A549 (cell line): ENCODE results near the gene SLC9A2. TPM values are rescaled to one million over a fixed set of nuclear protein-coding genes. Genes with fewer than 3 reads are reported as not detected.

ENCODE experiments used
- ATAC-seq, 2 experiments: fragments of 200-7000 bp in 1 of 2; fragments of >200 bp in 1 of 2; cut with Nextera tagmentation in 1 of 2; cut with Tn5 transposase in 1 of 2; 3 replicates each; pipeline versions ENCODE4 v1.8.0 to v1.9.1; 2018 to 2020; ENCODE audit warnings: mild to moderate bottlenecking in 1 of 2, moderate library complexity in 1 of 2
- CTCF ChIA-PET: fragments of 300-600 bp; sonication (Branson Sonifier 250); formaldehyde crosslinking; extraction: SDS; loops from one replicate; lab custom pipeline; 2021; ENCODE audit warnings: antibody characterized with exemption, inconsistent platforms; lab: Yijun Ruan, JAX
- POLR2A ChIA-PET: fragments of 350-600 bp; formaldehyde crosslinking; extraction: SDS; loops from one replicate; lab custom pipeline; 2021; ENCODE audit warnings: antibody characterized with exemption, inconsistent platforms; lab: Yijun Ruan, JAX
- DNase-seq, 2 experiments: peaks; one replicate each; pipeline versions ENCODE4 v3.0.0 to v3.0.0-alpha.2; 2011 to 2016; ENCODE audit warnings: low read depth in 1 of 2, low spot score in 1 of 2
- FAIRE-seq: peaks from 2 replicates; lab custom pipeline; 2011; peaks lifted over from hg19 to GRCh38; lab: Jason Lieb, UNC
- H3K27ac ChIP-seq, 2 experiments: fragments of >200 bp; sonication (Bioruptor Twin); formaldehyde crosslinking; 3 replicates each; pipeline ENCODE4 v1.5.1; 2016 to 2017
- H3K4me1 ChIP-seq: fragments of >200 bp; sonication (Bioruptor Twin); formaldehyde crosslinking; 3 replicates; pipeline ENCODE4 v1.6.1; 2016
- H3K4me2 ChIP-seq: fragments of >200 bp; sonication (Bioruptor Twin); formaldehyde crosslinking; 3 replicates; pipeline ENCODE4 v1.6.1; 2016
- H3K4me3 ChIP-seq: fragments of >200 bp; sonication (Bioruptor Twin); formaldehyde crosslinking; 3 replicates; pipeline ENCODE4 v1.5.1; 2016
- H3K9me3 ChIP-seq: fragments of >200 bp; sonication (Bioruptor Twin); formaldehyde crosslinking; 3 replicates; pipeline ENCODE4 v1.6.1; 2016
- ATOH8 ChIP-seq: fragments of 250-450 bp; sonication (Bioruptor Pico); IDR thresholded peaks from 2 replicates; pipeline ENCODE4 v1.5.0; 2020; ENCODE audit warnings: low read depth, mild to moderate bottlenecking, moderate library complexity
- CBX2 ChIP-seq: fragments of 200-600 bp; sonication (generic); IDR thresholded peaks from 2 replicates; pipeline ENCODE4 v1.6.1; 2016; ENCODE audit warnings: low read depth, mild to moderate bottlenecking, borderline replicate concordance
- EHF ChIP-seq: fragments of 250-450 bp; sonication (Bioruptor Pico); IDR thresholded peaks from 2 replicates; pipeline ENCODE4 v1.5.0; 2020; ENCODE audit warnings: mild to moderate bottlenecking
- ESRRA ChIP-seq: fragments of 150-350 bp; IDR thresholded peaks from 2 replicates; pipeline ENCODE4 v1.6.1; 2014; ENCODE audit warnings: mild to moderate bottlenecking, low read length, borderline replicate concordance
- FOSL2 ChIP-seq, 2 experiments: fragments of 450-650 bp in 1 of 2; fragments of >200 bp in 1 of 2; sonication (Bioruptor Twin) in 1 of 2; formaldehyde crosslinking; IDR thresholded peaks; 2 replicates each; pipeline versions ENCODE4 v1.5.0 to v1.6.1; 2016 to 2020; ENCODE audit warnings: mild to moderate bottlenecking in 1 of 2, moderate library complexity in 1 of 2
- GATA3 ChIP-seq: IDR thresholded peaks from 2 replicates; pipeline ENCODE4 v1.6.1; 2012; ENCODE audit warnings: borderline replicate concordance
- HEYL ChIP-seq: fragments of 250-450 bp; sonication (Bioruptor Pico); IDR thresholded peaks from 2 replicates; pipeline ENCODE4 v1.8.0; 2021; ENCODE audit warnings: mild to moderate bottlenecking, moderate library complexity
- HMGXB4 ChIP-seq: fragments of 250-450 bp; sonication (Bioruptor Pico); IDR thresholded peaks from 2 replicates; pipeline ENCODE4 v1.5.0; 2021; ENCODE audit warnings: mild to moderate bottlenecking, moderate library complexity, borderline replicate concordance
- HOXB5 ChIP-seq: fragments of 250-450 bp; sonication (Bioruptor Pico); IDR thresholded peaks from 2 replicates; pipeline ENCODE4 v1.5.0; 2020; ENCODE audit warnings: mild to moderate bottlenecking, moderate library complexity
- KDM1A ChIP-seq: fragments of 200-600 bp; sonication (generic); IDR thresholded peaks from 2 replicates; pipeline ENCODE4 v1.6.1; 2016; ENCODE audit warnings: low read depth, mild to moderate bottlenecking
- KDM5A ChIP-seq: fragments of 200-600 bp; sonication (generic); IDR thresholded peaks from 2 replicates; pipeline ENCODE4 v1.6.1; 2016; ENCODE audit warnings: antibody characterized with exemption, mild to moderate bottlenecking
- MAX ChIP-seq: IDR thresholded peaks from 2 replicates; pipeline ENCODE4 v1.6.1; 2012
- NFE2L2 ChIP-seq: fragments of 150-350 bp; conservative IDR thresholded peaks from 2 replicates; pipeline ENCODE4 v1.6.1; 2014; ENCODE audit warnings: low read length
- PBX3 ChIP-seq: IDR thresholded peaks from 2 replicates; pipeline ENCODE4 v1.6.1; 2012
- PHF8 ChIP-seq: fragments of 200-600 bp; sonication (generic); IDR thresholded peaks from 2 replicates; pipeline ENCODE4 v1.6.1; 2016; ENCODE audit warnings: low read depth, mild to moderate bottlenecking, antibody characterized with exemption, moderate library complexity, borderline replicate concordance
- RAD21 ChIP-seq, 2 experiments: fragments of >200 bp in 1 of 2; sonication (Bioruptor Twin) in 1 of 2; formaldehyde crosslinking in 1 of 2; IDR thresholded peaks in 1 of 2; conservative IDR thresholded peaks in 1 of 2; 2 replicates in 1 of 2; 3 replicates in 1 of 2; pipeline ENCODE4 v1.6.1; 2012 to 2018; ENCODE audit warnings: inconsistent platforms in 1 of 2
- RCOR1 ChIP-seq: fragments of 150-350 bp; IDR thresholded peaks from 2 replicates; pipeline ENCODE4 v1.6.1; 2014; ENCODE audit warnings: antibody characterized with exemption, low read length, low read depth
- RNF2 ChIP-seq: fragments of 200-600 bp; sonication (generic); IDR thresholded peaks from 2 replicates; pipeline ENCODE4 v1.6.1; 2016; ENCODE audit warnings: low read depth, mild to moderate bottlenecking, antibody characterized with exemption, moderate library complexity, borderline replicate concordance
- SMC3 ChIP-seq: fragments of >200 bp; sonication (Bioruptor Twin); formaldehyde crosslinking; IDR thresholded peaks from 3 replicates; pipeline ENCODE4 v1.6.1; 2018; ENCODE audit warnings: inconsistent platforms
- ZC3H11A ChIP-seq: fragments of 450-650 bp; IDR thresholded peaks from 2 replicates; pipeline ENCODE4 v1.6.1; 2014; ENCODE audit warnings: antibody characterized with exemption, mild to moderate bottlenecking
- ZFP36 ChIP-seq: fragments of 450-650 bp; IDR thresholded peaks from 2 replicates; pipeline ENCODE4 v1.6.1; 2014; ENCODE audit warnings: borderline replicate concordance; ENCODE audit not compliant: partially characterized antibody
- ZNF302 ChIP-seq: fragments of 250-450 bp; sonication (Bioruptor Pico); IDR thresholded peaks from 2 replicates; pipeline ENCODE4 v1.9.0; 2021; ENCODE audit warnings: inconsistent platforms, mild to moderate bottlenecking, moderate library complexity
- WGBS: methylation state at CpG from one replicate; pipeline ENCODE4 v1.1.6; 2017; ENCODE audit errors: missing lambda C conversion rate; 5-methylcytosine and 5-hydroxymethylcytosine counted together
- polyA plus RNA-seq, 4 experiments: library from polyadenylated mRNA; depleted of rRNA in 3 of 4; stranded (reverse); fragments of >200 nt; fragmentation: RNase III in 1 of 4; extraction: RNeasy Plus Mini Kit Qiagen cat#74134 plus additional on column Dnase treatment in 1 of 4; gene quantifications; 2 replicates in 3 of 4; 3 replicates in 1 of 4; pipeline ENCODE4 v1.2.3, GENCODE V29; 2011 to 2017
- TF ChIP-seq, protein P1 (sequence below): fragments of >200 bp; sonication (Bioruptor Twin); formaldehyde crosslinking; IDR thresholded peaks from 2 replicates; pipeline ENCODE4 v1.6.1; 2016
- TF ChIP-seq, protein P2 (sequence below): IDR thresholded peaks from 2 replicates; pipeline ENCODE4 v1.6.1; 2012; ENCODE audit warnings: low read depth, borderline replicate concordance

The SLC9A2 gene
- polyA plus RNA-seq, 2 of the 4 experiments (the other 2 are of a cell fraction): 3.0 to 4.1 TPM

DNA sequence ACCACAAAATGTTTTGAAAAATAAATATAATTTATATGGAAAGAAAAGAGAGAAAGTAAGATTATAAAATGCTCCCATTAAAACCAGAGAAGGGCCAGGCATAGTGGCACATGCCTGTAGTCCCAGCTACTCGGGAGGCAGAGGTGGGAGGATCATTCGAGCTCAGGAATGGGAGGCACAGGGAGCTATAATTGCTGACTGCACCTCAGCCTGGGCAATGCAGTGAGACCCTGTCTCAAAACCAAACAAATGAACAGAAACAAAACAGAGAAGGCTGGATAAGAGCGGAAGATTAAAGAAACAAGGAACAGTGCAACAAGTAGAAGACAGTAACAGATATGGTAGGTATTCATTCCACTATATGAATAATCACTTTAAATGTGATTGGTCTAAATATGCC is 123.9 kb downstream of the SLC9A2 start:
- 87% methylated on average over 3 of the region's 3 CpGs for WGBS
- FAIRE-seq: no peak
- H3K4me3 ChIP-seq: no peak overlapping the region
- ChIA-PET CTCF (no interaction called here), POLR2A (no interaction called here)
- ATAC-seq: no peak
- DNase-seq: no peak
- no peak overlapping the region for H3K27ac ChIP-seq
- no peaks in the 10 kb centered on the region for H3K4me1 ChIP-seq
- H3K4me2 ChIP-seq: no peak overlapping the region
- TF ChIP-seq KDM1A: no peak
- no peaks in the 10 kb centered on the region for H3K9me3 ChIP-seq

DNA sequence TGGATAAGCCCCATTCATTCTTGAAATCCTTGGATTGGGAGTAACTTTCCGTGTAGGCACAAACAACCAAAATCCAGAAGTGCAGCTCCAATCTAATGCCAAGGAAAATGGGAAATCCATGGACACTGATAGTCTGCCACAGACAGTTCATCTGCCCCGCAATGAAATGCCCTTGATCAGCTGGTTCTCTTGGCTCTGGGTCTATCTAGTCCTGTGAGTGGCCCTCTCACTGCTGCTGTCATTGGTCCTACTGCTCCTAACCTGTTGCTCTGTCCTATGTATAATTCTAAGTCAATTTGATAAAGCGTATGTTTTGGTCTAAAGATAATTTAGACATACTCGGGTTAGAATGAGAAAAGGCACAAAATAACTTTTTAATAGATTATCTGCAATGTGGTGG is 128.8 kb downstream of the SLC9A2 start:
- WGBS: 74% methylated on average over 4 of the region's 4 CpGs
- H3K27ac ChIP-seq: no peak overlapping the region
- H3K9me3 ChIP-seq: no peaks in the 10 kb centered on the region
- ChIA-PET CTCF (interaction anchor here (0.9 to 1.6 kb wide), 2 partner anchors 11 to 133 kb away, joined by 3 to 4 read pairs; a partner anchor contains a TSS), POLR2A (interaction anchor here (0.5 kb wide), 1 partner anchor 581 kb away, joined by 4 read pairs; no protein-coding TSS in a partner anchor)
- H3K4me3 ChIP-seq: no peak overlapping the region
- H3K4me1 ChIP-seq: no peaks in the 10 kb centered on the region
- TF ChIP-seq ZC3H11A: no peak
- TF ChIP-seq KDM1A: no peak
- no peak for TF ChIP-seq RAD21 (conservative IDR thresholded peaks at IDR 0.05 in 1 of 2, IDR thresholded peaks at IDR 0.05 in 1 of 2)
- no peak for TF ChIP-seq SMC3
- TF ChIP-seq GATA3: no peak
- TF ChIP-seq ZFP36: no peak
- no peak for TF ChIP-seq PHF8
- no peak overlapping the region for H3K4me2 ChIP-seq
- ATAC-seq: no peak
- DNase-seq: no peak
- FAIRE-seq: no peak

GRCh38 chr2:102749938-102750337 is 130.6 kb downstream of the SLC9A2 start:
- POLR2A ChIA-PET: no interaction called here
- no peak overlapping the region for H3K4me2 ChIP-seq
- no peak for FAIRE-seq

More at GRCh38 chr2:102749938-102750337, 130.6 kb downstream of the SLC9A2 start:
- ATAC-seq (no peak), DNase-seq (no peak)
- no peaks in the 10 kb centered on the region for H3K4me1 ChIP-seq
- CTCF ChIA-PET: interaction anchor here (1.0 kb wide), 1 partner anchor 13 kb away, joined by 3 read pairs; a partner anchor contains a TSS
- H3K4me3 ChIP-seq: no peak overlapping the region
- 59% methylated on average over 3 of the region's 3 CpGs for WGBS
- H3K9me3 ChIP-seq: no peaks in the 10 kb centered on the region
- TF ChIP-seq, protein P1, sequence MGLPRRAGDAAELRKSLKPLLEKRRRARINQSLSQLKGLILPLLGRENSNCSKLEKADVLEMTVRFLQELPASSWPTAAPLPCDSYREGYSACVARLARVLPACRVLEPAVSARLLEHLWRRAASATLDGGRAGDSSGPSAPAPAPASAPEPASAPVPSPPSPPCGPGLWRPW: no peak
- TF ChIP-seq FOSL2 (IDR thresholded peaks at IDR 0.05): no peak
- no peak for TF ChIP-seq FOSL2 (CRISPR knock-in tag; IDR thresholded peaks at IDR 0.05)
- no peak for TF ChIP-seq PHF8
- TF ChIP-seq PBX3: no peak
- no peak for TF ChIP-seq RCOR1
- TF ChIP-seq RNF2: no peak
- TF ChIP-seq HEYL (CRISPR knock-in tag): no peak
- TF ChIP-seq MAX: no peak
- TF ChIP-seq ESRRA: no peak
- no peak for TF ChIP-seq HOXB5 (CRISPR knock-in tag)
- no peak for TF ChIP-seq CBX2
- TF ChIP-seq KDM5A: no peak
- no peak for TF ChIP-seq EHF
- TF ChIP-seq HMGXB4: no peak
- TF ChIP-seq ATOH8 (CRISPR knock-in tag): no peak
- TF ChIP-seq, protein P2, sequence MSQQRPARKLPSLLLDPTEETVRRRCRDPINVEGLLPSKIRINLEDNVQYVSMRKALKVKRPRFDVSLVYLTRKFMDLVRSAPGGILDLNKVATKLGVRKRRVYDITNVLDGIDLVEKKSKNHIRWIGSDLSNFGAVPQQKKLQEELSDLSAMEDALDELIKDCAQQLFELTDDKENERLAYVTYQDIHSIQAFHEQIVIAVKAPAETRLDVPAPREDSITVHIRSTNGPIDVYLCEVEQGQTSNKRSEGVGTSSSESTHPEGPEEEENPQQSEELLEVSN: no peak
- no peak for TF ChIP-seq ZNF302
- TF ChIP-seq NFE2L2: no peak
- no peak overlapping the region for H3K27ac ChIP-seq
